GM21529 (cell line): ENCODE data around the gene ENAH.

Experiments
- ATAC-seq: cut with Tn5 transposase; IDR thresholded peaks from one replicate; pipeline ENCODE4 v1.9.1; 2021; ENCODE audit not compliant: unreplicated experiment

Gene ENAH

GRCh38 chr1:225573216-225573615 lies 79.7 kb downstream of the ENAH start:
- ATAC-seq: no peak

- ATAC-seq: no peak
Observed at GRCh38 chr1:225572422-225572821, 80.5 kb downstream of the ENAH start.

DNA sequence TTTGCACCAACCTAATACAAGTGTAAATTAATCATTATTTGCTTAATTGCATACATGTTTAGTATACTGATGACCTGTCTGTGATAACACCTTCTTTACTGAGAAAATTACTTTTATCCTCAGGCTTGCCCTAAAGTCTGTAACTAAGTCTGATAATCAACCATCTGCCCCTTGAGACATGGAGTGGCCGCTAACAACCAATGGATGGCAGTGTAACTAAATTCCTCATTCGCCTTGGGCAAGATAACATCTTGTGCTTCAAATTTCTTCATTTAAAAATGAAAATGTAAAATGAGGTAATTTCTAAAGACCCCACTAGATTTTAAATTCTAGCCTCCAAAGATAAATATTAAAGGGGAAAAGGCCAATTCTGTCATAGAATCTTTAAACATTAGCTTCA lies 85.1 kb downstream of the ENAH start:
- no peak for ATAC-seq

DNA sequence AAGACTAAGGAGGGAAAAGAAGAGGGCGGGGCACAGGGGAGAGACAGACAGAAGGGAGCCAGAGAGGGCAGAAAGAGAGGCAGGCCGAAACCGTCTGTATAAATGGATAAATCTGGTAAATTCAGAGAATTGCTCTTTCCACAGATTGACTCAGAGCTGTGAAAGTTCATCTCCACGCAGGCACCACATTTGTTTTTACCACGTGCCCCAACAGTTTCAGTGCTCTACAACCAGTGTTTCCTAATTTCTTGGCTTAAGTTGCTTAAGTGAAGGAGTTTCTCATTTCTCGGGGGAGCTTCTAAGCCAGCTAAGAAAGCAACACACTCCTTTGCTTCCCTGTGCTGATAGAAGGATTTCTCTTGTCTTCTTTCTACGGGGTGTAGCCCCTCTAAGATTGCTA lies 87.1 kb downstream of the ENAH start:
- no peak for ATAC-seq

DNA sequence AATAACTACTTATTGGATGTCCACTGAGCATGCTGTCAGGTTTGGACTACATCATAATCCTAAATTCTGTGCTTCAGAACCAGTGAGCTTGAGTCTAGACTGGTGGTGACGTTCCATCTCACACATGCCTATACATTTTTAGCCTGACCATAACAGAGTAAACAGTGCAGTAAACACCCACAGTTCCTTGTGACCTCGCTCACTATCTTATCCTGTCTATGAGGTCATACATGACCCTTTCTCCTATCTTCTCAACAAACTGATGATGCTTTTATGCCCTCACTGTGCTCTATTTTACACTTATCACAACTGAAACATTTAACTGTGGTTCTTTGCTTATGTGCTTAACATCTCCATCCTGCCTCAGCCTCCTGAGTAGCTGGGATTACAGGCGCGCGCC lies 91.2 kb downstream of the ENAH start:
- no peak for ATAC-seq

GRCh38 chr1:225559902-225560301 lies 93.0 kb downstream of the ENAH start:
- ATAC-seq: no peak

GRCh38 chr1:225559326-225559725 lies 93.6 kb downstream of the ENAH start:
- ATAC-seq: no peak

GRCh38 chr1:225556694-225557093 lies 96.2 kb downstream of the ENAH start:
- no peak for ATAC-seq

DNA sequence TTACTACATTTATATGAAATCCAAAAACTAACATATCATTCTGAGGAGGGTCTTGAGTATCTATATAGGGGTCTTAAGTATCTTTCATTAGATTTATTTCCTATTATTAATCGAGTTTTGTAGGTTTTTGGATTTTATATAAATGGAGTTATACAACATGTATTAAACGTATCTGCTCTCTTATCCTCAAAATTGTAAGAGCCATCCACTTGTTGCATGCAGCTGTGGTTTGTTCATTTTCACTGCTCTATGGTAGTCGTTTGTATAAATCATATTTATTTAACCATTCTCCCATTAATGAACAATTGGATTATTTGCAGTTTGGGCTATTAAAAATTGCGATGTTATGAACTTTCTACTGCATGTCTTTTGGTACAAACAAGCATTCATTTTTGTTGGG lies 97.1 kb downstream of the ENAH start:
- ATAC-seq: no peak

DNA sequence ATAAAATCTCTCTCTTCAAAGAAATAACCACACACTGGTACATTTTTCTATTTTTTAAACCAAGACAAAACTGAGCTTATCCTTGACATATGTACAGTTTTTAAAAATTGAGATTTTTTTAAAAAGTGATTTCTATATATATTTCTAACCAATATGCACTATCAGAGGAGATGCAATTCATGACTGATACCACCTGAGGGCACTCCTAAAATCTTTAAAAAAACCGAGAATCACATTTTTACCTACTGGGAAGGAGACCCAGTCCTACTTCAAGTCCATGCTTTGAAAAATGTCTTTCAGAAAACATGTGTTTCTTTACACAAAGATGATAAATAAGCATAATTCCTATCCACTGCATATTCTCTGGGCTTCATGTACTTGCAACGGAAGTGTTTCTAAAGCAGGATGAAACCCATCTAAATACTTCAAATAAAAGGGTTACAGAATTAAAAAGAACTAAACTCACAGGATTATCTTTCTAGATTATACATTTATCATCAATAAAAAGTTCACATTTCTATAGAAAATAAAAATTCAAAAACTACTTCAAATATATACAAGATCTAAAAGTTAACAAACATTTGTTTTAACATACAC lies 98.6 kb downstream of the ENAH start:
- ATAC-seq: no peak

DNA sequence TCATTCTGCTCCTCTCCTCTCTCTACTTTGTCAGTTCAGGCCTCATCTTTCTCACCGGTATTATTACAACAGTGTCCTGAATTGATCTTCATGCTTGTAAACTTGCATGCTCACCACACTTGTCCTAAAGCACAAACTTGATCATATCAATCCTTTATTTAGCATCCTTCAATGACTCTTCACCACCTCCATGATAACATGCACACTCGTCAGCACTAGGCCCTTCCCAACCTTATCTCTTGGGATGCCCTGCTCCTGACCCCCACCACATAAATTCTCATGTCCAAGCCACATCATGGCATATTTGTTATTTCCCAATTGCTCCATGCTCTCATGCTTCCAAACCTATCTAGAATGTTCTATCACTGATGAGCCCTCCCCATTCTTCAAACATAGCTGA lies 103.1 kb downstream of the ENAH start:
- ATAC-seq: no peak

- no peak for ATAC-seq
Observed at GRCh38 chr1:225548140-225548857, 104.6 kb downstream of the ENAH start.

- ATAC-seq: no peak
Observed at GRCh38 chr1:225545649-225546048, 107.3 kb downstream of the ENAH start.

- no peak for ATAC-seq
Observed at GRCh38 chr1:225544924-225545323, 108.0 kb downstream of the ENAH start.

DNA sequence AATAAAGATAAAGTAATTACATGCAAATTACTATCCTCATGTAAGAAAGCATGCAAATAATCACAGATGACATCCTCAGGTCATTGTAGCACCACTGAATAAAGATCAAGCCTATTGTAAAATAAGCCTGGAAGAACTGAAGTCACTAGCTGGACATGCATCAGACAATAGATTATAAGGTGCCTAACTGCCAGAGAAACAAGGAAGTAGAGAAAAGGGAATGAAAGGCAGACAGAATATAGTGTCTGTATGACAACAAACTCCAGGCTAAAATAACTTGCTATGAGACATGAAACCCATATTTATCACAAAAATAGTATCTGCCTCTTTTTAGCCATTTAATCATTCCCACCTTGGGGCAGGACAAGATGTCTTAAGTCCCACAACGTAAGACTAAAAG lies 108.7 kb downstream of the ENAH start:
- no peak for ATAC-seq

DNA sequence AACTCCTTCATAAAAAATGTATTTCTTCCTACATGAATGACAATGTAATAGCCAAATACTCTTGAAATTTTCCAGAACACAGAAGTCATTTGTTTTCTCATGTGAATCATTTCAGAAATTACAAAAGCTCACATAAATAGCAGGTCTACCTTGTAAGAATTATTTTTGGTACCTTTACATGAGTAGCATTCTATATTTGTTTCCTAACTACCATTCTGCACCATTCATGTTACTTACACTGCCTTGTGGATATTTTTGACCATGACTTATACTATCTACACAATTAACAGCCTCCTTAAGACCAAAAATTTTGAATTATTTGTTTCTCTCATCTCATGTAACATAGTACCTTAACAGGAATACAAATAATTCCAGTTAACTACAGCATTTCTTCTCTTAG lies 109.6 kb downstream of the ENAH start:
- no peak for ATAC-seq

GRCh38 chr1:225541383-225541782 lies 111.5 kb downstream of the ENAH start:
- ATAC-seq: no peak

DNA sequence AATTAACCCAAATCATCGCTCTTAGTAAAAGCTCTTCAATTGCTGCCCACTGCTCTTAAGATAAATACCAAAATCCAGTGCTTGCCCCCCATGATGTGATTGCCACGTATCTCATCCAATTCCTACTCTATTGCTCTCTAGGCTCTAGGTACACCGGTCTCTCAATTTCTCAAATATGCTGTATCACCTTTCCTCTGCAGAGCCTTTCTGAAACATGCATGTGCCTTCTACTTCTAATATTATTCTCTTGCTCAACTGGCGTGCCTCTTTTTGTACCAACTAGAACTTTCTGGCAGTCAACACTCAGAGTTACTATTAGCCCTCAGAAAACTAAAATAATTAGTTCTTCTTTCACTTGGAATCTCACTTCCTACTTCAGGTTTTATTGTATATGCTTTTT lies 113.3 kb downstream of the ENAH start:
- no peak for ATAC-seq

GRCh38 chr1:225539069-225539468 lies 113.9 kb downstream of the ENAH start:
- no peak for ATAC-seq

DNA sequence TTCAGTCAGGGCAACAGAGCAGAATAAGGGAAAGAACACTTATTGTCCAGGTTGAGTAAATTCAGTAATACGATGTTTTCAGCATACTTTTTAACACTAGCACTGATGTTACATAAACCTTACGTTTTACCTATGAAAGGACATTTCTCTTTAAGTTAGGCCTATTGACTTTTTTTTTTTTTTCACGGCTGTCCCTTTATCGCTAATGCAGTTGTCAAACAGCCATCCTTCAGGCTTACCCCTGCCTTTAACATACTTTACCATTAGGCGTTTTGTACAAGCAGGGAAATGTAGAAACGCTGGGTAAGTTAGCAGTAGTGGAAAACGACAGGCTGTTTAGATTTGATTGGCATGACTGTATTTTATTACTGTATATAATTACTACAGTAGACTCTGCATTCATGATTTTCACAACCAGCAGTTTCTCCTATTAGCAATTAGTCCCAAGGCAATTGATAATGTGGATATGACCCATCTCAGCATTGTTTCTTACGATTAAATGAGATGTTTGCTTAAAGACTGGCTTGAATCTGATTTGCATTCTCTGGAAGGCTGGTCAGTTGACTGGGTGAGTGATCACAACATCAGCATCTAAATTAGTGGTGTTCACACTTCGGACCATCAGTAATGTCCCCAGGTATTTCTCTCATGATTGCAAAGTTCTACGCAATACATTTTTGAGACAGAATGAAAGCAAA lies 115.2 kb downstream of the ENAH start:
- no peak for ATAC-seq

DNA sequence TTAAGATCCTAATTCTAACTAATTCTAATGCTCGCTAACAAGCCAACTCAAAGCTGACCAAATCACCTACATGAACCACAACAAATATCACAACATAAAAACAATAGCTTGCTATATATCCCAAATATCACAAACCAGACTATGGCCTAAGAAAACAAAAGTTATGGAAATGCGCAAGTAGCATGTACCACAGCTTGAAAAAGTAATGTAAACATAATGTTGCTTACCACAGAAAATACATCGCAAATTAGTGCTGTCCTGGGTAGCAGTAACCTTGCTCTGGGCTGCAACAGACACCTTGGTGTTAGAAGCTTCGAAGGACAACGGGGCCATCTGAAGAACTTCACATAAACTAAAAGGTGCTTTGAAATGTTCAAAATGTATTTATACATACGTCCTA lies 117.6 kb downstream of the ENAH start:
- no peak for ATAC-seq

DNA sequence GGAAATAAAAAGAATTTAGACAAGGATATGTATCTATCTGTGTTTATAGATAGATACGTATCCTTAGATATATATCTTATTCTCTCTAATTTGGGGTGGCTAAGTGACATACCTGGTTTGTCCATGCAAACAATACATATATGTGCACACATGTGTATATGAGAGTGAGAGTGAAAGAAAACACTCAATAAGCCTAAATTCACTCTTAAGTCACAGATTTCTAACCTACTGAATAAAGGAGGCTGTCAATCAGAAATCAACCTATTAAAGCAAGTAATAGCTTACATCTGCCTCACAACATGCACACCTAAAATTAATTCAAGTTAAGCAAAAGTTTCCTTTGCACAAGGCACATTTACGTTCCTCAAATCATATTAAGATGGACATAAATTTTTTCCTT lies 118.2 kb downstream of the ENAH start:
- ATAC-seq: no peak
